ENCODE results near the gene HOXC9.

HOXC9 gene

GRCh38 chr12:54001283-54002187, 1.6 kb downstream of the HOXC9 start:
- TF ChIP-seq SIN3A (IDR thresholded peaks at IDR 0.05; ENCODE audit: borderline replicate concordance, insufficient read depth, low read length) (no peak), REST (IDR thresholded peaks at IDR 0.05; ENCODE audit: insufficient read depth in 1 of 2, low read depth in 2 of 2, low read length in 2 of 2) (no peak), TAF1 (IDR thresholded peaks at IDR 0.05; ENCODE audit: borderline replicate concordance, insufficient read depth, low read length) (no peak), FOXP2 (optimal IDR thresholded peaks at IDR 0.05; ENCODE audit: borderline replicate concordance, extremely low read depth, extremely low read length, insufficient read depth) (no peak), POLR2AphosphoS5 (IDR thresholded peaks at IDR 0.05; ENCODE audit: low read depth, low read length) (no peak)

GRCh38 chr12:54002278-54002914, 2.4 kb downstream of the HOXC9 start:
- TF ChIP-seq FOXP2 (optimal IDR thresholded peaks at IDR 0.05; ENCODE audit: borderline replicate concordance, extremely low read depth, extremely low read length, insufficient read depth): no peak
- no peak for TF ChIP-seq SIN3A (IDR thresholded peaks at IDR 0.05; ENCODE audit: borderline replicate concordance, insufficient read depth, low read length)
- no peak for TF ChIP-seq REST (IDR thresholded peaks at IDR 0.05; ENCODE audit: insufficient read depth in 1 of 2, low read depth in 2 of 2, low read length in 2 of 2)
- TF ChIP-seq POLR2AphosphoS5 (IDR thresholded peaks at IDR 0.05; ENCODE audit: low read depth, low read length): no peak
- TF ChIP-seq TAF1 (IDR thresholded peaks at IDR 0.05; ENCODE audit: borderline replicate concordance, insufficient read depth, low read length): no peak

GRCh38 chr12:54002915-54003389, 3.0 kb downstream of the HOXC9 start:
- TF ChIP-seq POLR2AphosphoS5 (IDR thresholded peaks at IDR 0.05; ENCODE audit: low read depth, low read length) (no peak), REST (IDR thresholded peaks at IDR 0.05; ENCODE audit: insufficient read depth in 1 of 2, low read depth in 2 of 2, low read length in 2 of 2) (no peak), FOXP2 (optimal IDR thresholded peaks at IDR 0.05; ENCODE audit: borderline replicate concordance, extremely low read depth, extremely low read length, insufficient read depth) (no peak), SIN3A (IDR thresholded peaks at IDR 0.05; ENCODE audit: borderline replicate concordance, insufficient read depth, low read length) (no peak), TAF1 (IDR thresholded peaks at IDR 0.05; ENCODE audit: borderline replicate concordance, insufficient read depth, low read length) (no peak)

- TF ChIP-seq SIN3A (IDR thresholded peaks at IDR 0.05; ENCODE audit: borderline replicate concordance, insufficient read depth, low read length) (no peak), TAF1 (IDR thresholded peaks at IDR 0.05; ENCODE audit: borderline replicate concordance, insufficient read depth, low read length) (no peak), POLR2AphosphoS5 (IDR thresholded peaks at IDR 0.05; ENCODE audit: low read depth, low read length) (no peak), FOXP2 (optimal IDR thresholded peaks at IDR 0.05; ENCODE audit: borderline replicate concordance, extremely low read depth, extremely low read length, insufficient read depth) (no peak), REST (IDR thresholded peaks at IDR 0.05; ENCODE audit: insufficient read depth in 1 of 2, low read depth in 2 of 2, low read length in 2 of 2) (no peak)
Measured at GRCh38 chr12:54003625-54004024, 3.7 kb downstream of the HOXC9 start.

Data from PFSK-1 (cell line).